ENCODE data around the gene PDE3A. TPM values are rescaled to one million over a fixed set of nuclear protein-coding genes. Genes with fewer than 3 reads are reported as not detected.

PDE3A gene
- total and polyA plus RNA-seq, 8 donors: 4.9 to 16.5 (median 12.6) TPM

GRCh38 chr12:20716037-20716436 is 347.7 kb downstream of the PDE3A start:
- H3K27me3 ChIP-seq: no peaks in the 10 kb centered on the region
- intact Hi-C loops (cut with DNase I): no loop called here
- ATAC-seq (no peak), FAIRE-seq (no peak), DNase-seq (no peak)
- no peaks in the 10 kb centered on the region for H3K4me1 ChIP-seq
- WGBS, 2 donors: 54 to 70% methylated on average over 2 of the region's 2 CpGs
- H3K36me3 ChIP-seq: no peaks in the 10 kb centered on the region
- H3K27ac ChIP-seq: no peak overlapping the region
- H3K9me3 ChIP-seq: no peaks in the 10 kb centered on the region
- TF ChIP-seq CTCF (IDR thresholded peaks at IDR 0.05): no peak
- no peak overlapping the region for H3K4me3 ChIP-seq

GRCh38 chr12:20716985-20717384 is 348.6 kb downstream of the PDE3A start:
- Histone ChIP-seq H3K27ac (no peak overlapping the region), H3K27me3 (no peaks in the 10 kb centered on the region), H3K4me1 (no peaks in the 10 kb centered on the region), H3K36me3 (no peaks in the 10 kb centered on the region), H3K4me3 (no peak overlapping the region), H3K9me3 (no peaks in the 10 kb centered on the region)
- intact Hi-C loops (cut with DNase I): no loop called here
- TF ChIP-seq CTCF (IDR thresholded peaks at IDR 0.05): no peak
- DNase-seq (no peak), ATAC-seq (no peak), FAIRE-seq (no peak)
- 67 to 76% methylated on average over 1 of the region's 1 CpG for WGBS, 2 donors

GRCh38 chr12:20718294-20718693 is 350.0 kb downstream of the PDE3A start:
- 57 to 74% methylated on average over 4 of the region's 4 CpGs for WGBS, 2 donors
- no peak for DNase-seq
- H3K27me3 ChIP-seq: no peaks in the 10 kb centered on the region
- H3K4me3 ChIP-seq: no peak overlapping the region
- H3K36me3 ChIP-seq: no peaks in the 10 kb centered on the region
- no peak for FAIRE-seq
- H3K4me1 ChIP-seq: no peaks in the 10 kb centered on the region
- H3K27ac ChIP-seq: no peak overlapping the region
- intact Hi-C loops (cut with DNase I): no loop called here
- no peaks in the 10 kb centered on the region for H3K9me3 ChIP-seq
- no peak for ATAC-seq
- TF ChIP-seq CTCF (IDR thresholded peaks at IDR 0.05): no peak

- ATAC-seq: no peak
These were observed 353.8 kb downstream of the PDE3A start for GRCh38 chr12:20722142-20722541.

GRCh38 chr12:20731274-20731673 is 362.9 kb downstream of the PDE3A start:
- no peak for TF ChIP-seq CTCF (IDR thresholded peaks at IDR 0.05)
- Histone ChIP-seq H3K27me3 (no peaks in the 10 kb centered on the region), H3K36me3 (no peaks in the 10 kb centered on the region), H3K9me3 (no peaks in the 10 kb centered on the region), H3K4me1 (no peaks in the 10 kb centered on the region), H3K4me3 (no peak overlapping the region), H3K27ac (no peak overlapping the region)
- DNase-seq: no peak
- no peak for FAIRE-seq
- 47 to 51% methylated on average over 1 of the region's 1 CpG for WGBS, 2 donors
- intact Hi-C loops (cut with DNase I): no loop called here
- ATAC-seq: no peak

More at GRCh38 chr12:20722142-20722541, 353.8 kb downstream of the PDE3A start:
- 30 to 33% methylated on average over 1 of the region's 1 CpG for WGBS, 2 donors
- intact Hi-C loops (cut with DNase I): no loop called here
- Histone ChIP-seq H3K4me3 (no peak overlapping the region), H3K27ac (no peak overlapping the region), H3K27me3 (no peaks in the 10 kb centered on the region), H3K4me1 (no peaks in the 10 kb centered on the region), H3K9me3 (no peaks in the 10 kb centered on the region), H3K36me3 (no peaks in the 10 kb centered on the region)
- TF ChIP-seq CTCF (IDR thresholded peaks at IDR 0.05): no peak
- DNase-seq (no peak), FAIRE-seq (no peak)

Measured in pancreas (tissue), 10 donors.